LoVo (cell line): ENCODE measurements around the gene OBSCN.

ENCODE experiments used
- DNase-seq: peaks from one replicate; pipeline ENCODE4 v3.0.0-alpha.2; 2016; ENCODE audit warnings: low spot score

Gene OBSCN

DNA sequence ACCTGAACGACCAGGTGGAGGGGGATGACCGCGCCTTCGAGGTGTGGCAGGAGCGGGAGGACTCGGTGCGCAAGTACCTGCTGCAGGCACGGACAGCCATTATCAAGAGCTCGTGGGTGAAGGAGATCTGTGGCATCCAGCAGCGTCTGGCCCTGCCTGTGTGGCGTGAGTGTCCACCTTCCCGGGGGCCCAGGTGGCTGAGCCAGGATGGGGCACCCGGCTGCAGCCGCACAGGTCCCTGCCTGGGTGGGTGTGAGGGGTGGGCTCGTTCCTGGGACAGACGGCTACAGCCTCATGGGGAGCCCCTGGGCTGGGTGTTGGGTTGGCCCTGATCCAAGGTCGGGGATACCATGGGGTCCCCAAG lies 133.6 kb downstream of the OBSCN start:
- DNase-seq = no peak

GRCh38 chr1:228341814-228342626 lies 134.2 kb downstream of the OBSCN start:
- no peak for DNase-seq

GRCh38 chr1:228342627-228343190 lies 134.9 kb downstream of the OBSCN start:
- no peak for DNase-seq

DNA sequence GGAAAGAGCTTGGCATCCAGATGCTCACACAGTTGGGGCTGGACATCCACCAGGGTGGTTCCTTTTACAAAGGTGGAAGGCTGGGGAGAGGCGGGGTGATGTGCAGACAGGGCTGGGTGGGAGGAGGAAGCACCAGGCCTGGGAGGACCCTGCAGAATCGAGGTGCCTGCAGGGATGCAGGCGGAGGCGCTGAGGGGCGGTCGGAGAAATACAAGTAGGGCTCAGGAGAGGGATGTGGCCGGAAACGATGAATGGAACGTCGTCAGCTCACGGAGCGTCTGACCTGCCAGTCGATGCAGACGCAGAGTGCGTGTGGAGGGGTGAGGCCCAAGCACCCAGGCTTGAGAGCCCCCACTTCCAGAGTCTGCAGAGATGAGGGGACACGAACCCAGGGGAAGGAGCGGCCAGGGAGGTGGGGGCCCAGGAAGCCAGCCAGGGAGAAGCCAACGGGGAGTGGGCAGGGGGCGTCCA lies 135.4 kb downstream of the OBSCN start:
- no peak for DNase-seq

DNA sequence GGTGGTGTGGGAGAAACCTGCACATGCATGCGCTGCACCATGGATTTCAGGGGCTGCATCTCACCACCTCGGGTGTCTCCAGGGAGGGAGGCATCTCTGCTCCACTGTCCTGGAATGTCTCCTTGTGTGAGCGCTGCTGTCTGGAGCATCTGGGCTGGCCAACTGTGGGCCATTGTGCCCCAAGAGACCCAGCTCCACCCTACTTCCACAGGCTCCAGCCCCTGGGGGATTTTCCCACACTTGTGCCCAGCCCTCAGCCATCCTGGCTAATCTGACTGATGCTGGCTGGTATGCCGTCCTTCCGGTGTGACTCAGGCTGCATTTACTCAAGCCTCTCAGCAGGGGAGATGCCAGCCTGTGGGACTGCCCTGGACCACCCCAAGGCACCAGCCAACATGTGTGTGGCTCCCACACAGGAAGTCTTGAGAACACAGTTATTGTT lies 136.8 kb downstream of the OBSCN start:
- DNase-seq = no peak

DNA sequence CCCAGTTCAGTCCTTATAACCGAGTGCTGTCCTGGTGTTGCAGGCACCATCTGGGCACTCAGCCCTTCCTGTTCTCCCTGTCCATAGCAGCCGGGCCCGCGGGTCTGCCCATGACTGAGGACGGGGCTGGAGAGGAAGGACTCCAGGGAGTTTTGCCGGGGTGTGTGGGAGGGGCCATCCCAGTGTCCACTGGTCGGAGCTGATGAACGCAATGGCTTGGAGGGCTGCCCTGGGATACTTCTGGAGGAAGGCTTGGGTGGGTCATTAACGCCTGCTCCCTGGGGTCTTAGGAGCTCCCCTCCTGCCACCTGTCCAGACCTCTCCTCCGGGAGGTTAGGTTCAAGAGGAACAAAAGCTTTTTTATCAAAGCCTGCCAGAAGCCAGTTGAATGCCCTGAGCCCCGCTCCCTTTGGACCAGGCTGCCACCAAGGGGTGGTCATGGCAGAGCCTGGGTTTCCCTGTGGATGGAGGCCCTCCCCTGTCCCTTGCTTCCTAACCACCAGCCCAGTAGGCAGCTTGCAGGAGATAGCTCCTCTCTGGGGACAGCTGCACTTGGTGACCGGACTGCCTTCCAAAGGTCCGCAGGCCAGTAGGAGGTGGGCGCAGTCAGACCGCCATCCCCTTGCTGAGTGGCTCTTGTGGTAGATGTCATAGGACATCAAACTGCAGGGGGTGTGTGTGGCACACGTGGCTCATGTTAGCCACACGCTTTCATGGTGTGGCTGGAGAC lies 137.5 kb downstream of the OBSCN start:
- no peak for DNase-seq

- DNase-seq = no peak
Measured at GRCh38 chr1:228346731-228347130, 138.9 kb downstream of the OBSCN start.

- no peak for DNase-seq
Measured at GRCh38 chr1:228347181-228347580, 139.3 kb downstream of the OBSCN start.

GRCh38 chr1:228348708-228349467 lies 141.0 kb downstream of the OBSCN start:
- DNase-seq = no peak

GRCh38 chr1:228349701-228350171 lies 141.9 kb downstream of the OBSCN start:
- no peak for DNase-seq

- DNase-seq = no peak
Measured at GRCh38 chr1:228350179-228350742, 142.4 kb downstream of the OBSCN start.

GRCh38 chr1:228350831-228351781 lies 143.3 kb downstream of the OBSCN start:
- DNase-seq = no peak

DNA sequence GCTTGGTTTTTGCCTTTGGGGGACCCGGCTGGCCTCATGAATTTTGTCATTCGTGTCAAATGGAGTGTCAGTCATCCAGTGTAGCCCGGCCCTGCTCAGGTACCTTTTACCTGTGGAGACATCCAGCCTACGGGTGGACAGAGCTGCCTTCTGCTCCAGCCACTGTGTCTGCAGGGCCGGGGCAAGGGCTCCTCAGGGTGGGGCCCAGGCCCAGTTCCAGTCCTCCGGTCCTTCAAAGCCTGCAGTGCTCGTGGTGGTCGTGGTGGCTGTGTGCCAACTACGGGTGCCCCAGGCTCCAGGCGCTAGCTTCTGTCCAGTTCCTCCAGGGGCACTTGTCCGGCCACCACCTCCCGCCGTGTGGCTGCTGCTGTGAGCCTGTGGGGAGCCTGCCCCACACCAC lies 144.0 kb downstream of the OBSCN start:
- no peak for DNase-seq

DNA sequence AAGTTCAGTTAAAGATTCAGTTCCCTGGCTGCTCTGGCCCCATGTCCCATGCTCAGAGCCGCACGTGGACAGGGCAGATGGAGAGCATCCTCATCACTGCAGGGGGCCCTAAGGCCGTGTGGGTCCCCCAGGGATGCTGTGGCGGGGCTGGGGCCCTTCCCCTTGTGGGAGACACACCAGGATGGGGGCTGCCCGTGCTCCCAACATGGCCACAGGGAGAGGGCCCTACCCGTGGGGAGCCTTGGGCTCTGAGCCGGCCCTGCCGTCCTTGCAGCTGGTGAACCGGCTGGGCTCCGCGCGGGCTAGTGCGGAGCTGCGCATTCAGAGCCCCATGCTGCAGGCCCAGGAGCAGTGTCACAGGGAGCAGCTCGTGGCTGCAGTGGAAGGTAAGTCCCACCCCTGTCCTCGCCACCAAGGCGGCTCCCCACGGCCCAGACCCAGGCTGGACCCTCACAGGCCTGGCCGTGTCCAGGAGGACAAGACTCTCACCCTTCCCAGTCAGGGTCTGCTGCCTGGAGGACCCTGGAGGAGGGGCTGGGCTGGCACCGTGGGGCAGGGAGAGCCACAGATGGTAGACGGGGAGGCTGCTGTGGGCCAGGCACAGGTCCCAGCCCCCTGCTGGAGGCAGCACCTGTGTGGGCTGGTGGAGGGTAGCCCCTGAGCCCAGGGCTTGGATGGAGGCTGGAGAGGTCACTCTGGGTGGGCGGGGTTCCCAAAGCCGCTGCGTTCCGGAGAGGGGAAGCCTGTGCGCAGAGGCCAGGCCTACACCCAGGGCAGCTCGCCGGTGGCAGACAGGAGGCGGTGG lies 145.0 kb downstream of the OBSCN start:
- DNase-seq = no peak

- DNase-seq = no peak
Measured at GRCh38 chr1:228353601-228354371, 145.9 kb downstream of the OBSCN start.

DNA sequence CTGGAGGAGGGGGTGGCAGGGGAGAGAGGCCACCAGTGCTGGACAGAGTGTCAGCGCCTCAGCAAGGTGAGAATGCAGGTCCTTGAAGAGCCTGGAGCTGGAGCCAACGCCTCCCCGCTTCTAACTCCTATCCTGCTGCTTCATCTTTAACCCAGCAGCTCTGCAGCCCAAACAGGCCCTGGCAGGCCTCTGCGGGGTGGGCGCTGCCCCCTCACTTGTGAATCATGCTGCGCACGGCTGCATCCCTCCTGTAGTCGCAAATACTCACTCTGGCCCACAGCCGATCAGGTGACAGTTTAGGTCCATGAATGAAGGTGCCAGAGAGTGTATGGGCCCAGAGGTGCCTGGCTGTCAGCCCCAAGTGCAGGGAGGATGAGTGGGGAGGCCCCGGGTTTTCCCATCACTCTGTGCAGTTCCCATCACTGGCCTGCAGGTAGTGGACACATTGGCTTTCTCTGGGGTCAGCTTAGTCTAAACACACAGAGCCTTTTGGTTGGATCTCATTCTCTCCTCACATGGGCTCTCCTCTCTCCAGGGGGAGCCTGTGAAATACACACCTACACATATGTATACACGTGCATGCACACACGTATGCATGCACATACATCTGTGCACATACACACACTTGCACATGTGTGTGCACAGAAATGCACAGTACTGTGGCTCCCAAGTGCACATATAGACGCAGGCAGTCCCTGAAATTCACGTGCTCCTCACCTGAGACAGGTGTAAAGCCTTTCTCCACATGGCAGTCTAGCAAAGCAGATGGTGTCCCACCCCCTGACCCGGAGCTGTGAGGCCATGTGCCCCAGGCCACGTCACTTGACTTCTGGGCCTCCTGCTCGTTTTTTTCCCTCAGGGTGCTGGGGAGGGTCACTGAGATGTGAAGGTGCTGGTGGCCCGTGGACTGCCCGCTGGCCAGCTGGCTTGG lies 146.8 kb downstream of the OBSCN start:
- DNase-seq = no peak

- DNase-seq = no peak
Measured at GRCh38 chr1:228356897-228357680, 149.2 kb downstream of the OBSCN start.
